GM12878 (cell line): Measurements from ENCODE around the gene PDGFA. TPM values are rescaled to one million over a fixed set of nuclear protein-coding genes. Genes with fewer than 3 reads are reported as not detected.

Source experiments
- ATAC-seq: fragments of 200-7000 bp; cut with Tn5 transposase; 3 replicates; pipeline ENCODE4 v1.9.1; 2020; ENCODE audit warnings: mild to moderate bottlenecking, moderate library complexity
- BruUV-seq: library from RNA; stranded (reverse); fragments of 400-500 nt; replicated peaks from 2 replicates; lab custom pipeline; 2021; lab: Mats Ljungman, UMichigan
- CTCF ChIA-PET: fragments of 300-600 bp; sonication (Branson Sonifier 250); formaldehyde crosslinking; extraction: SDS; loops from one replicate; lab custom pipeline; 2021; ENCODE audit warnings: inconsistent platforms; lab: Yijun Ruan, JAX
- POLR2A ChIA-PET: fragments of 350-600 bp; formaldehyde crosslinking; extraction: SDS; loops from one replicate; lab custom pipeline; 2021; ENCODE audit warnings: inconsistent platforms; lab: Charles Lee
- RAD21 ChIA-PET: fragments of 300-600 bp; sonication (Branson Sonifier 250); formaldehyde crosslinking; loops from one replicate; lab custom pipeline; 2023; ENCODE audit warnings: antibody characterized with exemption; ENCODE audit not compliant: unreplicated experiment; lab: Charles Lee
- SMC1A ChIA-PET: fragments of 300-600 bp; sonication (Branson Sonifier 250); formaldehyde crosslinking; loops from one replicate; lab custom pipeline; 2023; ENCODE audit not compliant: unreplicated experiment, uncharacterized antibody; lab: Charles Lee
- DNase-seq: peaks from one replicate; pipeline ENCODE4 v3.0.0-alpha.2; 2011; ENCODE audit warnings: low read depth, low spot score
- FAIRE-seq: peaks from 3 replicates; lab custom pipeline; 2011; peaks lifted over from hg19 to GRCh38; lab: Jason Lieb, UNC
- H2AFZ ChIP-seq: 2 replicates; pipeline ENCODE4 v1.6.0; 2011; ENCODE audit warnings: low read depth, low read length, control low read depth; ENCODE audit not compliant: control insufficient read depth
- H3K27ac ChIP-seq: 2 replicates; pipeline ENCODE4 v1.5.1; 2011; ENCODE audit warnings: control low read depth; ENCODE audit not compliant: control insufficient read depth, insufficient read depth
- H3K27me3 ChIP-seq, 2 experiments: replicated peaks in 1 of 2; 2 replicates each; pipeline versions ENCODE4 v1.6.0 to v1.6.1; 2011; ENCODE audit warnings: low read length in 1 of 2; ENCODE audit not compliant: control insufficient read depth in 2 of 2, insufficient read depth in 2 of 2
- H3K36me3 ChIP-seq, 2 experiments: 2 replicates each; pipeline ENCODE4 v1.5.1; 2011; ENCODE audit warnings: low read length in 1 of 2; ENCODE audit not compliant: control insufficient read depth in 2 of 2, insufficient read depth in 2 of 2
- H3K4me1 ChIP-seq: 2 replicates; pipeline ENCODE4 v1.6.1; 2011; ENCODE audit warnings: mild to moderate bottlenecking, low read length, moderate library complexity, mixed read lengths; ENCODE audit not compliant: control insufficient read depth, insufficient read depth
- H3K4me2 ChIP-seq: 2 replicates; pipeline ENCODE4 v1.6.0; 2011; ENCODE audit warnings: control low read depth; ENCODE audit not compliant: control insufficient read depth, insufficient read depth
- H3K4me3 ChIP-seq: fragments of 200-600 bp; sonication (generic); 2 replicates; pipeline ENCODE4 v1.5.1; 2016
- H3K79me2 ChIP-seq: 2 replicates; pipeline ENCODE4 v1.6.0; 2011; ENCODE audit warnings: low read length; ENCODE audit not compliant: control insufficient read depth, insufficient read depth
- H3K9ac ChIP-seq: 2 replicates; pipeline ENCODE4 v1.8.0; 2011; ENCODE audit warnings: low read length, control low read depth, mixed read lengths; ENCODE audit not compliant: control insufficient read depth, insufficient read depth
- H3K9me3 ChIP-seq: replicated peaks from 3 replicates; pipeline ENCODE4 v1.5.1; 2011; ENCODE audit warnings: mild to moderate bottlenecking, low read length; ENCODE audit not compliant: control insufficient read depth, insufficient read depth
- H4K20me1 ChIP-seq: 2 replicates; pipeline ENCODE4 v1.6.0; 2011; ENCODE audit not compliant: control insufficient read depth, insufficient read depth
- IKZF2 ChIP-seq, 2 experiments: fragments of 450-650 bp; IDR thresholded peaks; 2 replicates each; pipeline ENCODE4 v1.6.1; 2017; ENCODE audit warnings: mild to moderate bottlenecking in 2 of 2, moderate library complexity in 2 of 2
- KAT2A ChIP-seq: conservative IDR thresholded peaks from 2 replicates; pipeline ENCODE4 v1.6.1; 2011; ENCODE audit warnings: low read depth, low read length; ENCODE audit not compliant: control insufficient read depth
- MTA3 ChIP-seq: IDR thresholded peaks from 2 replicates; pipeline ENCODE4 v1.6.1; 2012; ENCODE audit warnings: low read length, inconsistent platforms, borderline replicate concordance
- MYC ChIP-seq: IDR thresholded peaks from 2 replicates; pipeline ENCODE4 v1.6.1; 2011; ENCODE audit warnings: mild to moderate bottlenecking, low read length, moderate library complexity, inconsistent platforms; ENCODE audit not compliant: insufficient read depth, insufficient replicate concordance, insufficient read length, severe bottlenecking
- NBN ChIP-seq: fragments of 450-650 bp; IDR thresholded peaks from 2 replicates; pipeline ENCODE4 v1.6.1; 2016
- PAX5 ChIP-seq: IDR thresholded peaks from 2 replicates; pipeline ENCODE4 v1.6.1; 2011; ENCODE audit warnings: low read depth, low read length, borderline replicate concordance
- PML ChIP-seq: IDR thresholded peaks from 2 replicates; pipeline ENCODE4 v1.6.1; 2012; ENCODE audit warnings: low read length, inconsistent platforms
- POLR2AphosphoS2 ChIP-seq: IDR thresholded peaks from 2 replicates; pipeline ENCODE4 v1.6.1; 2011; ENCODE audit warnings: low read depth, mild to moderate bottlenecking, low read length, improper control_type of control experiment, moderate library complexity
- RELA ChIP-seq: fragments of 450-650 bp; IDR thresholded peaks from 2 replicates; pipeline ENCODE4 v1.8.0; 2014; ENCODE audit warnings: borderline replicate concordance; ENCODE audit not compliant: partially characterized antibody
- RFX5 ChIP-seq: IDR thresholded peaks from 2 replicates; pipeline ENCODE4 v1.6.1; 2011; ENCODE audit warnings: low read depth, low read length, improper control_type of control experiment
- SIX5 ChIP-seq: IDR thresholded peaks from 2 replicates; pipeline ENCODE4 v1.6.1; 2011; ENCODE audit warnings: mild to moderate bottlenecking, low read depth, low read length, moderate library complexity; ENCODE audit not compliant: severe bottlenecking
- SMC3 ChIP-seq: IDR thresholded peaks from 2 replicates; pipeline ENCODE4 v1.6.1; 2011; ENCODE audit warnings: low read length, improper control_type of control experiment, borderline replicate concordance
- SUZ12 ChIP-seq: fragments of 200-600 bp; sonication (generic); IDR thresholded peaks from one replicate; pipeline ENCODE4 v1.6.1; 2018; ENCODE audit warnings: antibody characterized with exemption, mild to moderate bottlenecking; ENCODE audit not compliant: unreplicated experiment
- ZBTB11 ChIP-seq: fragments of 450-650 bp; formaldehyde crosslinking; IDR thresholded peaks from 2 replicates; pipeline ENCODE4 v1.5.0; 2022; ENCODE audit warnings: mild to moderate bottlenecking, missing genetic modification characterization
- ZNF217 ChIP-seq: fragments of 450-650 bp; IDR thresholded peaks from 2 replicates; pipeline ENCODE4 v1.6.1; 2017; ENCODE audit warnings: antibody characterized with exemption, mild to moderate bottlenecking
- WGBS: methylation state at CpG from one replicate; pipeline ENCODE4 v1.1.6; 2016; ENCODE audit warnings: low lambda C conversion rate; ENCODE audit not compliant: insufficient replicate concordance, insufficient coverage; ENCODE audit errors: missing lambda C conversion rate; 5-methylcytosine and 5-hydroxymethylcytosine counted together
- in situ Hi-C: fragments of 300-500 bp; cut with MboI; formaldehyde crosslinking; loops from 9 replicates; pipeline ENCODE4 v1.14.3; 2018; ENCODE audit warnings: mixed read lengths
- intact Hi-C: fragments of 100-400 bp; cut with micrococcal nuclease; formaldehyde crosslinking; loops from one replicate; pipeline ENCODE4 v1.14.2; 2022; ENCODE audit not compliant: unreplicated experiment
- polyA plus RNA-seq, 11 experiments: library from polyadenylated mRNA; depleted of rRNA in 4 of 11; unstranded in 6 of 11; stranded (reverse) in 5 of 11; fragments of >200 nt; fragmentation: Nextera tagmentation in 4 of 11; fragmentation: Illumina TruSeq in 1 of 11; extraction: Ambion mirVana in 4 of 11; extraction: Trizol in 1 of 11; gene quantifications; 1 replicate in 1 of 11; 2 replicates in 10 of 11; pipeline versions ENCODE4 v1.2.1 to v1.2.3, GENCODE V29; 2011 to 2016; ENCODE audit warnings: inconsistent platforms in 2 of 11, missing spikeins in 2 of 11, low read depth in 1 of 11
- total RNA-seq, 4 experiments: library from RNA; depleted of rRNA in 3 of 4; stranded (reverse); fragments of >200 nt in 3 of 4; fragmentation: Illumina TruSeq in 1 of 4; extraction: Trizol in 1 of 4; gene quantifications; 2 replicates each; pipeline versions ENCODE4 v1.2.1 to v1.2.3, GENCODE V29; 2013 to 2021

PDGFA gene
- total and polyA plus RNA-seq, 10 of the 15 experiments (the other 5 are each of a cell fraction or from before 2014, with no cell fraction given): 2.5 to 10.0 (median 5.6) TPM

GRCh38 chr7:494259-494687, 25.4 kb downstream of the PDGFA start:
- ATAC-seq: no peak
- no peak overlapping the region for H3K4me3 ChIP-seq
- in situ Hi-C loops (no loop called here), intact Hi-C loops (no loop called here)
- POLR2A ChIA-PET: no interaction called here
- no peak for DNase-seq
- H3K27ac ChIP-seq: no peak overlapping the region
- BruUV-seq: no TSS peak
- WGBS: 70% methylated on average over 28 of the region's 31 CpGs
- H3K4me2 ChIP-seq: no peak overlapping the region
- no peaks in the 10 kb centered on the region; the same call in 2 of the 3 replicates for H3K9me3 ChIP-seq
- H2AFZ ChIP-seq: no peak overlapping the region
- RAD21 ChIA-PET: no interaction called here
- SMC1A ChIA-PET: no interaction called here
- CTCF ChIA-PET: no interaction called here
- no peak for FAIRE-seq
- H3K27me3 ChIP-seq: no peaks in the 10 kb centered on the region
- no peaks in the 10 kb centered on the region for H3K4me1 ChIP-seq
- H4K20me1 ChIP-seq: no peaks in the 10 kb centered on the region
- peaks cover 0 to 1% of the 10 kb centered on the region in 2 experiments; a peak in 1 of 4 replicates for H3K36me3 ChIP-seq
- TF ChIP-seq MYC (no peak), SIX5 (no peak), RFX5 (no peak), MTA3 (no peak), KAT2A (no peak), IKZF2 (IDR thresholded peaks at IDR 0.05) (no peak), POLR2AphosphoS2 (no peak), PML (no peak), ZBTB11 (CRISPR knock-in tag) (no peak), PAX5 (no peak), NBN (no peak), SUZ12 (no peak), SMC3 (no peak), ZNF217 (no peak), RELA (no peak)
- no peaks in the 10 kb centered on the region for H3K79me2 ChIP-seq
- no peak overlapping the region for H3K9ac ChIP-seq
